HG02759 (cell line): ENCODE data around the gene SGSM2.

Source experiments
- ATAC-seq: cut with Tn5 transposase; IDR thresholded peaks from one replicate; pipeline ENCODE4 v1.9.1; 2021; ENCODE audit warnings: mild to moderate bottlenecking, moderate library complexity; ENCODE audit not compliant: unreplicated experiment

SGSM2 gene

GRCh38 chr17:2384439-2385127 lies 47.3 kb downstream of the SGSM2 start:
- no peak for ATAC-seq

- no peak for ATAC-seq
These were observed 48.2 kb downstream of the SGSM2 start for GRCh38 chr17:2385240-2386210.

GRCh38 chr17:2386400-2387085 lies 49.2 kb downstream of the SGSM2 start:
- no peak for ATAC-seq

DNA sequence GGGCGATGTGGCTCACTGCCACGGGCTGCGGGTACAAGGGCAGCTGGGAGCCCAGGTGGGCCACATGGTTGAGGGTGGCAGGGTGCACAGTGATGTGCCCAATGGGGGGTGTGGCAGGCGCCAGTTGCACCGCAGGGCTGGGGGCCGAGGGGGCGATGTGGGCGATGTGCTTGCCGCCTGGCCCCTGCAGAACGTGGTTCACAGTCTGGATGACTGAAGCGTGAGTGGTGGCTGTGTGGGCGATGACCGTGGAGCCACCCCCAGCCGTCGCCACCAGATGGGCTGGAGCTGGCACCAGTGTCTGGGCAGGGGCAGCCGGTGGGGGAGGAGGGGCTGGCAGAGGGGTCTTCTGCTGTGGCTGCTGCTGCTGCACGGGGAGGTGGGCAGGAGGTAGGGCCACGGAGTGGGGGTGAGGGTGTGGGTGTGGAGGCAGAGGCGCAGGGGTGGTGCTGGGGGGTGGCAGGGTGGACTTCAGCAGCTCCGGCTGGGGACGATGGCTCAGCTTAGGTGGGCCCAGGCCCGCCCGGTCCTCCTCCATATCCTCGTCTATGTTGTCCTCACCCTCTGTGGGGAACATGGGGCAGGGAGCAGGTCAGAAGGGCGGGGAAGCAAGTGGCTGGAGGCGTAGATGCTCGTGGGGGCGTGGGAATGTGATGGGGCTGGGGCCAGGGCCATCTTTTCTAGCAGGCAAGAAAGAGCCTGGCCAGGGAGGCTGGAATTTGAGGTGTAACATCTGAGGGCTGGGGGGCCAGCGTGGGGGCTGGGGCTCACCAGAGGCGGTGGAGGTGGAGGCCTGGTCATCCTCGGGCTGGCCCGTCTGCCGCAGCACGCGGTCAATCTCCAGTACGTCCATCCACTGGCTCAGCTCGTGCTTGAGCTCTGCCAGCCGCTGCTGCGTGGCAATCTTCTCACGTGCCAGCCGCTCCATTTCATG lies 50.1 kb downstream of the SGSM2 start:
- no peak for ATAC-seq

GRCh38 chr17:2388020-2388682 lies 50.9 kb downstream of the SGSM2 start:
- no peak for ATAC-seq

DNA sequence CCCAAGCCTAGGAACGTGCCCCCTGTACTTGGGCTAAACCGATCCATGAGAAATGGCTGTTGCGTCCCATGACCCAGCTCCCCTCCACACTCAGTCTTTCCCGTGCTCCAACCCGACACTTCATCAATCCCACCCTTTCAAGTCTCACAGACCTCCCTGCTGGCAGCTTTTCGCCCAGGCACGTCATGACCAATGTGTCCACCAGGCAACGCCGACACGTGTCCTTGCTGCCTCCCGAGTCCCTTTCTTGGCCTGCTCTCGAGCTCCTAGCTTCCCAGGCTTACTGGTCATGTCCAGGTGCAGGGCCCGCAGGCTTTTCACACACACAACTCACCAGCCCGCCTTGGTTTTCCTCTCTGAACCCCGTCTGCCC lies 51.4 kb downstream of the SGSM2 start:
- no peak for ATAC-seq

GRCh38 chr17:2390199-2390836 lies 53.0 kb downstream of the SGSM2 start:
- no peak for ATAC-seq

- ATAC-seq, result no peak
These were observed 54.4 kb downstream of the SGSM2 start for GRCh38 chr17:2391597-2392251.

GRCh38 chr17:2392252-2393173 lies 55.2 kb downstream of the SGSM2 start:
- ATAC-seq, result peak; percentile 64

DNA sequence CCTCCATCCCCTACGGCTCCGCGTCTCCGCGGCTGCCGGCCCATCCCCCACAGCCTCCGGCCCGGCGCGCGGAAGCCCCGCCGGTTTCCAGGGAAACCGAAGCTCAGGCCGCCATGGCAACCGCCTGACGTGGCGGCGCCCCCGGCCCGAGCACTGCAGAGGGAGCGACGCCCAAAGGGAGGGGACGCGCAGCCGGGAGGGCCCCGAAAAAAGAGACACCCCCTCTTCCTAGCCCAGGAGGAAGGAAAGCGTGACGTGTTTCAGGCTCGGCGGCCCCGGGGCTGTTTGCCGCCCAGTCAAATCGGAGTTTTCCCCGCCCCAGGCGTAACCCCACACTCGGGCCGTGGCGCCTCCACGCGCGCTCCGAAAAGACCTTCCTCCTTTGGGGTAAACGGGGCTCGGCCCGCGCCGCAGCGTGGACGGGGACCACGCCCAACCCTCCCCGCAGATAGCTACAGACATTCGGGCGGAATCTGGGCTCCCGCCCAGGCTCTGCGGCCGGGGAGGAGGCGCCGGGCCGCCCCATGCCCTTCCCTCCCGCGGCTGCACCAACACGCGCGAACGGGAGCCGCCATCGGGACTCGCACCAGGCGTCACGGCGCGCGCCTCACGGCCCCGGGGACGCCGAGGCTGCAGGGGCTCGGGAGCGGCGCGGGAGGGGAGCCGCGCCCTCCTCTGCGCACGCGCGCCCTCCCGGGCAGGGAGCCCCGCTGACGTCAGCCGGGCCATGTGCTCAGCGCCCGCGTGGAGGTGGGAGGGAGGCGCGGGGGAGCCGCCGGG lies 56.1 kb downstream of the SGSM2 start:
- peak; percentile 40 for ATAC-seq

DNA sequence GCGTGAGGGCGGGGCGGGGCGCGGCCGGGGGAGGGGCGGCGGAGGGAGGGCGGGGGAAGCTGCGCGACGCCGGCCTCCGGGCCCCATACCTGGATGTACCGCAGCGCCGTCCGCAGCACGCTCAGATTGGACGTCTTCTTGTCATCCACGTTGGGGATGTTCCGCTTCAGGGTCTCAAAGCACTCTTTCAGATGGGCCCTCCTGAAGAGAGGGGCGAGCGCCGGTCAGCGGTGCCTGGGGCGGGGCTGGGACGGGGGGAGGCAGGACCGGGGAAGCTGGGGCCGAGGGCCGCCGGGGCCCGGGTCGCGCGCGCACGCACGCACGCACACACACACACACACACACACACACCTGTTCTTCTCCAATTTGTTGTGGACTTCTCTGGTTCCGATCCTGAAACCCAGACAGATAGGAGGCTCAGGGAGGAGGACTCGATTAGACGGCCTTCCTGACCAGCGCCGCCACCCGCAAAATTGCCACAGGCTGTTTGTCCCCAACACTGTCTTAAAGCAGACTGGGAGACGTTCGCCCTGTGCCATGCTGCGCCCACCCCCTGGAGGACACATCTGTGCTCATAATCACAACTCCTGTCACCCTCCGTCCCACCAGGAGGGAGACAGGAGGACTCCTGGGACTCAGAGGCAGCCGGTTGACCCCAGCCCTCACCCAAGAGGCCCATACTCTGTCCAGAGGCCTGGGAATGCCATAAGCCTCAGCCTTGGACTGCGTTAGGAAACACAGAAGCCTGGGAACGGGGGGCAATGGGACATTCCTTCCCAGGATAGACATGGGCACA lies 56.9 kb downstream of the SGSM2 start:
- peak; percentile 0 for ATAC-seq

- no peak for ATAC-seq
These were observed 57.5 kb downstream of the SGSM2 start for GRCh38 chr17:2394775-2395201.

DNA sequence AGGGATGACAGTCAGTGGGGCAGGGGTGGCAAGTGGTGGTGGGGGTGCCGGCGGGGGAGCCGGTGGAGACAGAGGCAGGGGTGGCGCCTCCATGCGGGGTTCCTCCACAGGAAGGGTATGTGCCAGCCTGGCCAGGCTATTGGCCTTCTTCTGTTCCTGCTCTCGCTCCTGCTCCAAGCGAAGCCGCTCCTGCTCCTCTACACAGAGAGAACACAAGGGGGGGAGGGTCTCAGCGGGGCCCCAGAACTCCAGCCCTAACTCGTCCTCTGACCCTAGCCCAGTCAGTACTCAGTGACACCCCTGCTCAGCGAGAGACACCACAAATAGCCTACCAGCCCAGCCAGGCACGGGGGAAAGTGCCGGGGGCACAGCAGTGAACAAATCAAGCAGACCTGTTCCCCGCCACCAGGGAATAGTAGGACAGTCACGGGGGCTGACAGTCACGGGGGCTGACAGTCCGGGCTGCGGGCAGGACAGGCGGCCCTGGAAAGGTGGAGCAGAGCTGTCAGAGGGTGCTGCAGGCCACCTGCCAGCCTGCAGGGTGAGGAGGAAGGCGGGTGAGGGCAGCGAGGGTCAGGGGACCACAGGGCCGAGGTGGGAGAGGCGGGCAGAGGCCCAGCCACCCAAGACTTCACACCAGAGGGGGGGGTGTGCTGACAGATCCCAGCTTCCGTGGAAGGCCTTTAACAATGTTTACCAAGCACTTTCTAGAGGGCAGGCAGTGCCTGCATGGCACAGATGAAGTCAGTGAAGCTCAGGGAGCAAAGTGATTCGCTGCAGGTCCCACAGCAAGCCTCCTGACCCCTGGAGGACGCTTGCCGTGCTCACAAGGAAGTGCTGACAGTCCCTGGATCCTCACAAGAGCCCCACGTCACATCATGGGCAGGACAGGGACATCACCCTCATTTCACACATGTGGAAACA lies 58.2 kb downstream of the SGSM2 start:
- no peak for ATAC-seq

- ATAC-seq, result no peak
These were observed 58.9 kb downstream of the SGSM2 start for GRCh38 chr17:2396192-2396567.

DNA sequence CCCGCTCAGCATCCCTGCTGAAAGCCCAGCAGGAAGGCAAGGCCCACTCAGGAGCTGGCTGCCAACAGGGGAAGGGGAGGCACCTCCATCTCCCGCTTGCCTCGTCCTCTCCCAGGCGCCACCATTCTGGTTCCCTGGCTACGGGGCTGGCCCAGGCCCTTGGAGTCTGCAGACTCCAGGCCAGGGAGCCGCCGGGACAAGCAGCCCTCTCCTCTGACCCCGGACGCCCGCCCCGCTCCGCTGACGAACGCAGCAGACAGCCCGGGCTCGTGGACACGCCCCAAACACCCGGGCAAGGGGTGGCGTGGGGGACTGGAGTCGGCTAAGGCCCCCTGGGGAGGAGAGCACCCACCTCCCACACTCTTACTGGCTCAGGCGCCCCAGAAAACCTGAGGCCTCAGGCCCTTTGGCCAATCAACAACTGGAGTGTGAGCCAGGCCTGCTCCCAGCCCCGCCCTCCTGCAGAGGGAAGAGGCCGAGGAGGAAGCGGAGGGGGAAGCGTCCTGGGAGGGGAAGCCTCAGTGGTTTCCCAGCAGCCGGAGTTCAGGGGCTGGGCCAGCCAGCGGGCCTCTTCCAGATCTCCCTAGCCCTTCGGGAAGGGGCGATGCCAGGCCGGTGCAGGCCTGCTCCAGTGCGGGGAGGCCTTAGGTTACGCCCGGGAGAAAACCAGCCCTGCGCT lies 59.4 kb downstream of the SGSM2 start:
- no peak for ATAC-seq
